B cell (primary cell): Measurements from ENCODE around the gene PRSS56. TPM values are rescaled to one million over a fixed set of nuclear protein-coding genes. Genes with fewer than 3 reads are reported as not detected.
A peak's percentile ranks its signal among the peaks of the same experiment; 100 is the strongest.

Source experiments
- ATAC-seq: fragments of 200-7000 bp; cut with Tn5 transposase; one replicate; pipeline ENCODE4 v1.10.0; 2021; ENCODE audit warnings: low read depth, mild to moderate bottlenecking, moderate number of reproducible peaks, moderate library complexity
- CTCF ChIA-PET: fragments of 350-600 bp; sonication (Branson Sonifier 250); formaldehyde crosslinking; loops from one replicate; lab custom pipeline; 2021; ENCODE audit warnings: antibody characterized with exemption, inconsistent platforms; lab: Charles Lee
- POLR2A ChIA-PET: fragments of 350-600 bp; sonication (Branson Sonifier 250); formaldehyde crosslinking; loops from one replicate; lab custom pipeline; 2021; ENCODE audit warnings: antibody characterized with exemption; lab: Charles Lee
- DNase-seq: peaks from one replicate; pipeline ENCODE4 v3.0.0; 2013
- H2AFZ ChIP-seq: 2 replicates; pipeline ENCODE4 v1.6.1; 2012; ENCODE audit warnings: mild to moderate bottlenecking, low read depth, low read length; ENCODE audit not compliant: insufficient read depth, poor library complexity, severe bottlenecking
- H3K27ac ChIP-seq, 2 donors: 1 replicate in 1 of 2; 2 replicates in 1 of 2; pipeline ENCODE4 v1.5.1; 2012 to 2013; ENCODE audit warnings: low read length in 2 of 2, mild to moderate bottlenecking in 2 of 2, moderate library complexity in 1 of 2
- H3K27me3 ChIP-seq, 4 experiments: fragments of 200-600 bp in 1 of 4; sonication (generic) in 1 of 4; replicated peaks in 1 of 4; 1 replicate in 2 of 4; 2 replicates in 2 of 4; pipeline versions ENCODE4 v1.6.1 to v1.7.0; 2013 to 2016; ENCODE audit warnings: low read length in 3 of 4, mild to moderate bottlenecking in 2 of 4, mixed read lengths in 1 of 4, moderate library complexity in 1 of 4; ENCODE audit not compliant: insufficient read depth in 4 of 4, control insufficient read depth in 3 of 4; ENCODE audit errors: control extremely low read depth in 1 of 4
- H3K36me3 ChIP-seq, 2 experiments: replicated peaks in 1 of 2; 1 replicate in 1 of 2; 2 replicates in 1 of 2; pipeline versions ENCODE4 v1.6.1 to v1.7.1; 2013; ENCODE audit warnings: low read length in 1 of 2; ENCODE audit not compliant: insufficient read depth in 2 of 2, control insufficient read depth in 1 of 2; ENCODE audit errors: control extremely low read depth in 1 of 2, extremely low read depth in 1 of 2
- H3K4me1 ChIP-seq, 2 donors: fragments of 200-600 bp in 1 of 2; sonication (generic) in 1 of 2; 1 replicate in 1 of 2; 2 replicates in 1 of 2; pipeline versions ENCODE4 v1.5.1 to v1.6.1; 2013 to 2017; ENCODE audit warnings: low read length in 2 of 2; ENCODE audit not compliant: control insufficient read depth in 2 of 2, insufficient read depth in 2 of 2
- H3K4me2 ChIP-seq: replicated peaks from 2 replicates; pipeline ENCODE3; 2012; ENCODE audit warnings: mild to moderate bottlenecking, low read depth, low read length; ENCODE audit not compliant: poor library complexity, severe bottlenecking
- H3K4me3 ChIP-seq, 5 experiments: fragments of 200-600 bp in 1 of 5; sonication (generic) in 1 of 5; 1 replicate in 3 of 5; 2 replicates in 2 of 5; pipeline versions ENCODE4 v1.5.1 to v1.7.0; 2011 to 2016; ENCODE audit warnings: low read length in 4 of 5, mild to moderate bottlenecking in 4 of 5, low read depth in 2 of 5, control low read depth in 1 of 5, moderate library complexity in 1 of 5; ENCODE audit not compliant: insufficient read depth in 1 of 5; ENCODE audit errors: control extremely low read depth in 1 of 5, extremely low read depth in 1 of 5
- H3K79me2 ChIP-seq: fragments of 200-600 bp; sonication (generic); one replicate; pipeline ENCODE4 v1.6.0; 2016; ENCODE audit warnings: low read length; ENCODE audit not compliant: control insufficient read depth, insufficient read depth
- H3K9ac ChIP-seq: fragments of 200-600 bp; sonication (generic); 2 replicates; pipeline ENCODE4 v1.6.1; 2017; ENCODE audit warnings: mild to moderate bottlenecking, low read length, moderate library complexity
- H3K9me3 ChIP-seq, 3 donors: one replicate each; pipeline versions ENCODE4 v1.6.1 to v1.7.1; 2013; ENCODE audit warnings: low read length in 2 of 3; ENCODE audit not compliant: control insufficient read depth in 2 of 3, insufficient read depth in 1 of 3; ENCODE audit errors: control extremely low read depth in 1 of 3
- H4K20me1 ChIP-seq: 2 replicates; pipeline ENCODE4 v1.6.0; 2012; ENCODE audit warnings: mild to moderate bottlenecking, low read length; ENCODE audit not compliant: insufficient read depth, control insufficient read depth, poor library complexity, severe bottlenecking
- H3K27ac Mint-ChIP-seq: one replicate; pipeline ENCODE4 v1.8.0; 2021; ENCODE audit warnings: mixed read lengths
- H3K27me3 Mint-ChIP-seq: one replicate; pipeline ENCODE4 v1.8.0; 2021; ENCODE audit warnings: mixed read lengths
- H3K4me1 Mint-ChIP-seq: one replicate; pipeline ENCODE4 v1.8.0; 2021; ENCODE audit warnings: mixed read lengths
- H3K4me3 Mint-ChIP-seq: one replicate; pipeline ENCODE4 v1.8.0; 2021; ENCODE audit warnings: mixed read lengths
- H3K9me3 Mint-ChIP-seq: one replicate; pipeline ENCODE4 v1.8.0; 2022; ENCODE audit warnings: mixed read lengths; ENCODE audit not compliant: insufficient read depth
- EZH2 ChIP-seq: IDR thresholded peaks from 2 replicates; pipeline ENCODE4 v1.6.1; 2012; ENCODE audit warnings: borderline replicate concordance, low read depth, mild to moderate bottlenecking, moderate library complexity, low read length; ENCODE audit not compliant: insufficient read depth, poor library complexity, severe bottlenecking
- WGBS: methylation state at CpG from one replicate; pipeline ENCODE4 v1.1.5; 2013; ENCODE audit warnings: missing lambda C conversion rate; ENCODE audit not compliant: insufficient coverage; 5-methylcytosine and 5-hydroxymethylcytosine counted together
- intact Hi-C: fragments of 100-400 bp; cut with micrococcal nuclease; formaldehyde crosslinking; loops from one replicate; pipeline ENCODE4 v1.10.0; 2022
- polyA plus RNA-seq: library from polyadenylated mRNA; depleted of rRNA; stranded (reverse); fragments of >200 nt; gene quantifications from 2 replicates; pipeline ENCODE4 v1.2.3, GENCODE V29; 2012
- total RNA-seq, 2 donors: library from RNA; stranded (reverse); fragments of 120-200 nt in 1 of 2; gene quantifications; 1 replicate in 1 of 2; 2 replicates in 1 of 2; pipeline versions ENCODE4 v1.2.3 to v1.2.4, GENCODE V29; 2013 to 2022
- TF ChIP-seq, protein P1 (sequence below): fragments of 200-600 bp; IDR thresholded peaks from one replicate; pipeline ENCODE4 v1.8.0; 2022; ENCODE audit warnings: antibody characterized with exemption, mild to moderate bottlenecking

The PRSS56 gene
- total and polyA plus RNA-seq, 2 donors (not counting 1 experiment from before 2014, with no cell fraction given), result not detected

- ChIA-PET CTCF (no interaction called here), POLR2A (no interaction called here)
- Mint-ChIP-seq H3K4me1 (peaks cover 72% of the 10 kb centered on the region), H3K4me3 (peak overlapping the region; percentile 95), H3K27ac (peak overlapping the region; percentile 96), H3K27me3 (no peaks in the 10 kb centered on the region), H3K9me3 (no peaks in the 10 kb centered on the region)
- intact Hi-C loops, result loop anchor here (2.0 to 10.0 kb wide), 3 partner anchors 146 to 1496 kb away; partner anchors contain the start of genes GIGYF2, PDE6D and PSMD1
- peaks cover 33% of the 10 kb centered on the region for H4K20me1 ChIP-seq
- H3K4me1 ChIP-seq, result peaks cover 14 to 38% of the 10 kb centered on the region in 2 donors
- peak overlapping the region; percentile 88 for H2AFZ ChIP-seq
- no peaks in the 10 kb centered on the region for H3K9me3 ChIP-seq
- no CpG with 5 or more reads among the region's 7 CpGs for WGBS
- peak overlapping the region; percentile 83 for H3K4me2 ChIP-seq
- DNase-seq (no peak), ATAC-seq (no peak)
- peak overlapping the region; percentile 73 to 92 (median 86) for H3K4me3 ChIP-seq
- H3K36me3 ChIP-seq, result peaks cover 3 to 29% of the 10 kb centered on the region in 2 experiments
- H3K9ac ChIP-seq, result peak overlapping the region; percentile 88
- H3K79me2 ChIP-seq, result peaks cover 77% of the 10 kb centered on the region
- no peaks in the 10 kb centered on the region for H3K27me3 ChIP-seq
- TF ChIP-seq, protein P1, sequence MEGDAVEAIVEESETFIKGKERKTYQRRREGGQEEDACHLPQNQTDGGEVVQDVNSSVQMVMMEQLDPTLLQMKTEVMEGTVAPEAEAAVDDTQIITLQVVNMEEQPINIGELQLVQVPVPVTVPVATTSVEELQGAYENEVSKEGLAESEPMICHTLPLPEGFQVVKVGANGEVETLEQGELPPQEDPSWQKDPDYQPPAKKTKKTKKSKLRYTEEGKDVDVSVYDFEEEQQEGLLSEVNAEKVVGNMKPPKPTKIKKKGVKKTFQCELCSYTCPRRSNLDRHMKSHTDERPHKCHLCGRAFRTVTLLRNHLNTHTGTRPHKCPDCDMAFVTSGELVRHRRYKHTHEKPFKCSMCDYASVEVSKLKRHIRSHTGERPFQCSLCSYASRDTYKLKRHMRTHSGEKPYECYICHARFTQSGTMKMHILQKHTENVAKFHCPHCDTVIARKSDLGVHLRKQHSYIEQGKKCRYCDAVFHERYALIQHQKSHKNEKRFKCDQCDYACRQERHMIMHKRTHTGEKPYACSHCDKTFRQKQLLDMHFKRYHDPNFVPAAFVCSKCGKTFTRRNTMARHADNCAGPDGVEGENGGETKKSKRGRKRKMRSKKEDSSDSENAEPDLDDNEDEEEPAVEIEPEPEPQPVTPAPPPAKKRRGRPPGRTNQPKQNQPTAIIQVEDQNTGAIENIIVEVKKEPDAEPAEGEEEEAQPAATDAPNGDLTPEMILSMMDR, result no peak
- peak overlapping the region; percentile 91 to 96 for H3K27ac ChIP-seq
These were observed 31.1 kb downstream of the PRSS56 start for GRCh38 chr2:232551250-232551638.

DNA sequence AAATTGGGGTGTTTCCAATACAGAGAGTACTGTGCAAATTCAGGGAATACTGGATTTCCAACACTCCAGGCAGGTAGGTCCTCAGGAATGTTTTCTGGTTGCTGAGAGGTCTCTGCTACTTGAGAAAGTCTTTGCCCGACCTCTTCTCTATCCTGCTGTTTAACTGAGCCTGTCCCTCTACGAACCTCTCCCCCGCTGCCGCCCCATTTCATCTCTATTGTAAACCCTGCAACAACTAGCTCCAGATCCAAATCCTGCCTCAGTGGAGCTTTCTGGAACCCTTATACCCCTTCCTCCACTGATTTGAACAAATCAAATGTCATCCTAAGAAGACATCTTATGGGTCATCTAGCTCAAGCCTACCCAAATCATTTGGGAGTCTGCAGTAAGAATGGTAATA, 31.6 kb downstream of the PRSS56 start:
- DNase-seq (no peak), ATAC-seq (no peak)
- H3K9me3 ChIP-seq, result no peaks in the 10 kb centered on the region
- peaks cover 30% of the 10 kb centered on the region for H4K20me1 ChIP-seq
- peaks cover 14 to 38% of the 10 kb centered on the region in 2 donors for H3K4me1 ChIP-seq
- no peaks in the 10 kb centered on the region for H3K9me3 Mint-ChIP-seq
- H3K36me3 ChIP-seq, result peaks cover 3 to 31% of the 10 kb centered on the region in 2 experiments
- peaks cover 69% of the 10 kb centered on the region for H3K4me1 Mint-ChIP-seq
- TF ChIP-seq, protein P1, result no peak
- TF ChIP-seq EZH2, result no peak
- CTCF ChIA-PET, result no interaction called here
- intact Hi-C loops, result loop anchor here (2.0 to 10.0 kb wide), 3 partner anchors 145 to 1497 kb away; partner anchors contain the start of genes GIGYF2, PDE6D and PSMD1
- peak overlapping the region; percentile 95 for H3K4me3 Mint-ChIP-seq
- peak overlapping the region in 1 of 2 donors; percentile 96 for H3K27ac ChIP-seq
- 98% methylated on average over 4 of the region's 4 CpGs for WGBS
- H3K4me3 ChIP-seq, result peak overlapping the region in 4 of 5 experiments; percentile 78 to 92 (median 88)
- H3K9ac ChIP-seq, result peak overlapping the region; percentile 88
- POLR2A ChIA-PET, result no interaction called here
- peaks cover 72% of the 10 kb centered on the region for H3K79me2 ChIP-seq
- no peaks in the 10 kb centered on the region for H3K27me3 Mint-ChIP-seq
- H3K4me2 ChIP-seq, result peak overlapping the region; percentile 83
- H3K27ac Mint-ChIP-seq, result peak overlapping the region; percentile 96
- peak overlapping the region; percentile 88 for H2AFZ ChIP-seq
- no peaks in the 10 kb centered on the region for H3K27me3 ChIP-seq
